Measurements from ENCODE around the gene LGI1.
"Not testable (repeated sequence)": the region's sequence is repeated elsewhere in the genome, so short reads cannot be mapped to it uniquely, and the experiment has no call there.

LGI1 gene

GRCh38 chr10:93812659-93813338 is 55.1 kb downstream of the LGI1 start:
- DNase-seq = no peak

- DNase-seq = peak; percentile 47
Observed at GRCh38 chr10:93813507-93814465, 56.0 kb downstream of the LGI1 start.

- DNase-seq = no peak
Observed at GRCh38 chr10:93815304-93816096, 57.8 kb downstream of the LGI1 start.

GRCh38 chr10:93816123-93816747 is 58.5 kb downstream of the LGI1 start:
- peak; percentile 37 for DNase-seq

- no peak for DNase-seq
Observed at GRCh38 chr10:93818086-93818485, 60.4 kb downstream of the LGI1 start.

GRCh38 chr10:93819520-93819919 is 61.8 kb downstream of the LGI1 start:
- DNase-seq = no peak

GRCh38 chr10:93820434-93820833 is 62.7 kb downstream of the LGI1 start:
- DNase-seq = no peak

- peak; percentile 9 for DNase-seq
Observed at GRCh38 chr10:93821051-93821772, 63.5 kb downstream of the LGI1 start.

- no peak for DNase-seq
Observed at GRCh38 chr10:93826355-93826754, 68.6 kb downstream of the LGI1 start.

- no peak for DNase-seq
Observed at GRCh38 chr10:93827056-93827804, 69.5 kb downstream of the LGI1 start.

GRCh38 chr10:93831065-93831464 is 73.3 kb downstream of the LGI1 start:
- not testable (repeated sequence) for DNase-seq

GRCh38 chr10:93835770-93836169 is 78.0 kb downstream of the LGI1 start:
- DNase-seq = no peak

GRCh38 chr10:93837822-93838221 is 80.1 kb downstream of the LGI1 start:
- no peak for DNase-seq

GRCh38 chr10:93838278-93838677 is 80.5 kb downstream of the LGI1 start:
- no peak for DNase-seq

GRCh38 chr10:93841961-93842360 is 84.2 kb downstream of the LGI1 start:
- DNase-seq = no peak

GRCh38 chr10:93844979-93845626 is 87.4 kb downstream of the LGI1 start:
- DNase-seq = no peak
